ENCODE measurements around the gene POLQ.
"Not testable (repeated sequence)": the region's sequence is repeated elsewhere in the genome, so short reads cannot be mapped to it uniquely, and the experiment has no call there.

POLQ gene

GRCh38 chr3:121467085-121467484 is 78.7 kb downstream of the POLQ start:
- no peak for TF ChIP-seq CTCF (IDR thresholded peaks at IDR 0.05)
- Histone ChIP-seq H3K4me3 (no peak overlapping the region), H3K27ac (no peak overlapping the region)
- no peak for DNase-seq (ENCODE audit: low spot score)

- no peak for TF ChIP-seq CTCF (IDR thresholded peaks at IDR 0.05)
- DNase-seq (ENCODE audit: low spot score), result no peak
- Histone ChIP-seq H3K4me3 (no peak overlapping the region), H3K27ac (no peak overlapping the region)
These were observed 82.0 kb downstream of the POLQ start for GRCh38 chr3:121463745-121464144.

GRCh38 chr3:121462565-121462964 is 83.2 kb downstream of the POLQ start:
- TF ChIP-seq CTCF (IDR thresholded peaks at IDR 0.05), result no peak

GRCh38 chr3:121451752-121452151 is 94.0 kb downstream of the POLQ start:
- H3K4me3 ChIP-seq; DNase-seq (ENCODE audit: low spot score); H3K27ac ChIP-seq: not testable (repeated sequence)

More at GRCh38 chr3:121462565-121462964, 83.2 kb downstream of the POLQ start:
- H3K4me3 ChIP-seq, result no peak overlapping the region
- DNase-seq (ENCODE audit: low spot score), result no peak
- H3K27ac ChIP-seq, result no peak overlapping the region

- no peak overlapping the region for H3K4me3 ChIP-seq
- H3K27ac ChIP-seq, result no peak overlapping the region
- no peak for DNase-seq (ENCODE audit: low spot score)
- no peak for TF ChIP-seq CTCF (IDR thresholded peaks at IDR 0.05)
These were observed 102.3 kb downstream of the POLQ start for GRCh38 chr3:121443456-121443855.

GRCh38 chr3:121436641-121437040 is 109.1 kb downstream of the POLQ start:
- H3K4me3 ChIP-seq, result no peak overlapping the region
- TF ChIP-seq CTCF (IDR thresholded peaks at IDR 0.05), result no peak
- no peak overlapping the region for H3K27ac ChIP-seq
- DNase-seq (ENCODE audit: low spot score), result no peak

GRCh38 chr3:121436074-121436473 is 109.7 kb downstream of the POLQ start:
- TF ChIP-seq CTCF (IDR thresholded peaks at IDR 0.05), result no peak
- no peak overlapping the region for H3K27ac ChIP-seq
- no peak overlapping the region for H3K4me3 ChIP-seq
- no peak for DNase-seq (ENCODE audit: low spot score)

Data from coronary artery (tissue), 2 donors.